ENCODE results near the gene ORC4.

Gene ORC4

GRCh38 chr2:147980940-147981528 lies 39.5 kb downstream of the ORC4 start:
- no peak for DNase-seq (ENCODE audit: low read depth in 2 of 2)
- H3K4me3 ChIP-seq (replicated peaks in 1 of 2; ENCODE audit: low read depth in 2 of 2, low read length in 2 of 2), result no peak overlapping the region
- TF ChIP-seq CTCF (IDR thresholded peaks at IDR 0.05; ENCODE audit: low read depth, low read length), result no peak

GRCh38 chr2:147977679-147978078 lies 42.9 kb downstream of the ORC4 start:
- H3K4me3 ChIP-seq (replicated peaks in 1 of 2; ENCODE audit: low read depth in 2 of 2, low read length in 2 of 2), result no peak overlapping the region
- TF ChIP-seq CTCF (IDR thresholded peaks at IDR 0.05; ENCODE audit: low read depth, low read length), result no peak
- DNase-seq (ENCODE audit: low read depth in 2 of 2), result no peak

- H3K4me3 ChIP-seq (replicated peaks in 1 of 2; ENCODE audit: low read depth in 2 of 2, low read length in 2 of 2), result no peak overlapping the region
- no peak for TF ChIP-seq CTCF (IDR thresholded peaks at IDR 0.05; ENCODE audit: low read depth, low read length)
These were observed 44.4 kb downstream of the ORC4 start for GRCh38 chr2:147976102-147976501.

GRCh38 chr2:147968571-147968970 lies 52.0 kb downstream of the ORC4 start:
- TF ChIP-seq CTCF (IDR thresholded peaks at IDR 0.05; ENCODE audit: low read depth, low read length), result no peak
- H3K4me3 ChIP-seq (replicated peaks in 1 of 2; ENCODE audit: low read depth in 2 of 2, low read length in 2 of 2), result no peak overlapping the region

More at GRCh38 chr2:147976102-147976501, 44.4 kb downstream of the ORC4 start:
- DNase-seq (ENCODE audit: low read depth in 2 of 2), result no peak

GRCh38 chr2:147952118-147952517 lies 68.4 kb downstream of the ORC4 start:
- no peak for TF ChIP-seq CTCF (IDR thresholded peaks at IDR 0.05; ENCODE audit: low read depth, low read length)
- no peak overlapping the region for H3K4me3 ChIP-seq (replicated peaks in 1 of 2; ENCODE audit: low read depth in 2 of 2, low read length in 2 of 2)
- DNase-seq (ENCODE audit: low read depth in 2 of 2), result no peak

More at GRCh38 chr2:147968571-147968970, 52.0 kb downstream of the ORC4 start:
- DNase-seq (ENCODE audit: low read depth in 2 of 2), result no peak

GRCh38 chr2:147945660-147946059 lies 74.9 kb downstream of the ORC4 start:
- DNase-seq (ENCODE audit: low read depth in 2 of 2), result peak; percentile 32 to 38

More at GRCh38 chr2:147945660-147946059, 74.9 kb downstream of the ORC4 start:
- TF ChIP-seq CTCF (IDR thresholded peaks at IDR 0.05; ENCODE audit: low read depth, low read length), result no peak
- no peak overlapping the region for H3K4me3 ChIP-seq (replicated peaks in 1 of 2; ENCODE audit: low read depth in 2 of 2, low read length in 2 of 2)
